Peyer's patch (tissue), 4 donors: ENCODE results near the gene MESP2.

Experiments used
- POLR2A ChIP-seq, 2 donors: fragments of 450-650 bp; IDR thresholded peaks; one replicate each; pipeline ENCODE4 v1.5.1; 2017; ENCODE audit warnings: antibody characterized with exemption in 2 of 2, mild to moderate bottlenecking in 2 of 2, moderate library complexity in 2 of 2
- TF ChIP-seq, protein P1 (sequence below), 6 experiments: fragments of 450-650 bp in 4 of 6; fragments of 200-600 bp in 2 of 6; sonication (generic) in 1 of 6; IDR thresholded peaks; one replicate each; pipeline ENCODE4 v1.5.1; 2017 to 2019; ENCODE audit warnings: antibody characterized with exemption in 6 of 6, mild to moderate bottlenecking in 3 of 6, moderate library complexity in 1 of 6

DNA sequence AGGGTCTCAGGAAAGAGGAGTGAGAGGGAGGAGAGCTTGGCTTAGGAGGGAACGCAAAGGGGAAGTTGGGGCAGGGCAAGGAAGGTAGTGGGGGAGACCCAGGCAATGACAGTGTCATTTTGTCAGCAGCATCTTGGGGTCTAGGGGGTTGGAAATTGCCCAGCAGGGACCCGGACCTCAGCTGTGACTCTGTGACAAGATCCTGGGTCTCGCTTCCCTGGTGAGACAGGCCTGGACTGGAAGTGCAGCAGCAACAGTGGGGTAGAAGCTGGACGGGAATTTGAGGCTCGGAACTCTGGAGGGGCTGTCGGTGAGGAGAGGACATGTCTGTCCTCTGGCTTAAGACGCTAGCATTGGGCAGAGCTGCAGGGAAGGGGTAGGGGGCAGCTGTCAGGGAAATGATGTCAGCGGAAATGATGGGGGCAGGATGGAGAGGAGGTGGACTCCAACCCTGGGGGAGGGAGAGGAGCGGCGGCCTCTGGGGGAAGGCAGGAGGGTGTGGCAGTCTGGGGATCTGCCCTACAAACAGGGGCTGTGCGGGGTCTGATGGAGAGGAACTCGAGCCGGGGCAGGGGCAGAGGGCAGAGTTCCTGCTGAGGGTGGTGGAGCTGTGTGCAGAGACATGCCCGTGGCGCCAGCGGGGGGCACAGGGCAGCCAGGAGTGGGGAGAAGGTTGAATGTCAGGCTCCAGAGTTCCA, 26.2 kb downstream of the MESP2 start:
- TF ChIP-seq, protein P1, sequence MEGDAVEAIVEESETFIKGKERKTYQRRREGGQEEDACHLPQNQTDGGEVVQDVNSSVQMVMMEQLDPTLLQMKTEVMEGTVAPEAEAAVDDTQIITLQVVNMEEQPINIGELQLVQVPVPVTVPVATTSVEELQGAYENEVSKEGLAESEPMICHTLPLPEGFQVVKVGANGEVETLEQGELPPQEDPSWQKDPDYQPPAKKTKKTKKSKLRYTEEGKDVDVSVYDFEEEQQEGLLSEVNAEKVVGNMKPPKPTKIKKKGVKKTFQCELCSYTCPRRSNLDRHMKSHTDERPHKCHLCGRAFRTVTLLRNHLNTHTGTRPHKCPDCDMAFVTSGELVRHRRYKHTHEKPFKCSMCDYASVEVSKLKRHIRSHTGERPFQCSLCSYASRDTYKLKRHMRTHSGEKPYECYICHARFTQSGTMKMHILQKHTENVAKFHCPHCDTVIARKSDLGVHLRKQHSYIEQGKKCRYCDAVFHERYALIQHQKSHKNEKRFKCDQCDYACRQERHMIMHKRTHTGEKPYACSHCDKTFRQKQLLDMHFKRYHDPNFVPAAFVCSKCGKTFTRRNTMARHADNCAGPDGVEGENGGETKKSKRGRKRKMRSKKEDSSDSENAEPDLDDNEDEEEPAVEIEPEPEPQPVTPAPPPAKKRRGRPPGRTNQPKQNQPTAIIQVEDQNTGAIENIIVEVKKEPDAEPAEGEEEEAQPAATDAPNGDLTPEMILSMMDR (IDR thresholded peaks at IDR 0.05): no peak
- peak in 1 of 2 donors; percentile 24 for TF ChIP-seq POLR2A (IDR thresholded peaks at IDR 0.05)
